ENCODE results near the gene TLL1.
A peak's percentile ranks its signal among the peaks of the same experiment; 100 is the strongest.

The TLL1 gene

GRCh38 chr4:165971933-165972332, 98.9 kb downstream of the TLL1 start:
- no peak for DNase-seq (ENCODE audit: low spot score)

- DNase-seq (ENCODE audit: low spot score) = no peak
These were observed 99.7 kb downstream of the TLL1 start for GRCh38 chr4:165972747-165973146.

GRCh38 chr4:165982934-165983333, 109.9 kb downstream of the TLL1 start:
- DNase-seq (ENCODE audit: low spot score) = no peak

- DNase-seq (ENCODE audit: low spot score) = no peak
These were observed 114.1 kb downstream of the TLL1 start for GRCh38 chr4:165986956-165987698.

GRCh38 chr4:165991325-165992180, 118.5 kb downstream of the TLL1 start:
- DNase-seq (ENCODE audit: low spot score) = no peak

- no peak for DNase-seq (ENCODE audit: low spot score)
These were observed 119.2 kb downstream of the TLL1 start for GRCh38 chr4:165992283-165992682.

- DNase-seq (ENCODE audit: low spot score) = no peak
These were observed 121.7 kb downstream of the TLL1 start for GRCh38 chr4:165994701-165995100.

- no peak for DNase-seq (ENCODE audit: low spot score)
These were observed 130.8 kb downstream of the TLL1 start for GRCh38 chr4:166003811-166004210.

GRCh38 chr4:166006217-166006616, 133.2 kb downstream of the TLL1 start:
- DNase-seq (ENCODE audit: low spot score) = no peak

- no peak for DNase-seq (ENCODE audit: low spot score)
These were observed 135.5 kb downstream of the TLL1 start for GRCh38 chr4:166008510-166008909.

- DNase-seq (ENCODE audit: low spot score) = no peak
These were observed 139.3 kb downstream of the TLL1 start for GRCh38 chr4:166012129-166013030.

- DNase-seq (ENCODE audit: low spot score) = no peak
These were observed 141.4 kb downstream of the TLL1 start for GRCh38 chr4:166014411-166014810.

- DNase-seq (ENCODE audit: low spot score) = no peak
These were observed 144.8 kb downstream of the TLL1 start for GRCh38 chr4:166017804-166018203.

GRCh38 chr4:166019441-166020220, 146.6 kb downstream of the TLL1 start:
- no peak for DNase-seq (ENCODE audit: low spot score)

- DNase-seq (ENCODE audit: low spot score) = no peak
These were observed 148.6 kb downstream of the TLL1 start for GRCh38 chr4:166021617-166022016.

- no peak for DNase-seq (ENCODE audit: low spot score)
These were observed 161.9 kb downstream of the TLL1 start for GRCh38 chr4:166034965-166035364.

GRCh38 chr4:166039822-166040221, 166.8 kb downstream of the TLL1 start:
- DNase-seq (ENCODE audit: low spot score) = no peak

- DNase-seq (ENCODE audit: low spot score) = no peak
These were observed 169.5 kb downstream of the TLL1 start for GRCh38 chr4:166042510-166043055.

- no peak for DNase-seq (ENCODE audit: low spot score)
These were observed 170.8 kb downstream of the TLL1 start for GRCh38 chr4:166043801-166044200.

- no peak for DNase-seq (ENCODE audit: low spot score)
These were observed 171.8 kb downstream of the TLL1 start for GRCh38 chr4:166044871-166045270.

- DNase-seq (ENCODE audit: low spot score) = peak; percentile 41
These were observed 172.4 kb downstream of the TLL1 start for GRCh38 chr4:166045457-166045856.

All from CD4-positive, alpha-beta T cell treated with Interleukin-15 for 4 hours (primary cell).